ELR (cell line): ENCODE results near the gene TEX22.
A peak's percentile ranks its signal among the peaks of the same experiment; 100 is the strongest.

Experiments
- DNase-seq: peaks from one replicate; pipeline ENCODE4 v3.0.0-alpha.2; 2015; ENCODE audit warnings: low read depth

TEX22 gene

DNA sequence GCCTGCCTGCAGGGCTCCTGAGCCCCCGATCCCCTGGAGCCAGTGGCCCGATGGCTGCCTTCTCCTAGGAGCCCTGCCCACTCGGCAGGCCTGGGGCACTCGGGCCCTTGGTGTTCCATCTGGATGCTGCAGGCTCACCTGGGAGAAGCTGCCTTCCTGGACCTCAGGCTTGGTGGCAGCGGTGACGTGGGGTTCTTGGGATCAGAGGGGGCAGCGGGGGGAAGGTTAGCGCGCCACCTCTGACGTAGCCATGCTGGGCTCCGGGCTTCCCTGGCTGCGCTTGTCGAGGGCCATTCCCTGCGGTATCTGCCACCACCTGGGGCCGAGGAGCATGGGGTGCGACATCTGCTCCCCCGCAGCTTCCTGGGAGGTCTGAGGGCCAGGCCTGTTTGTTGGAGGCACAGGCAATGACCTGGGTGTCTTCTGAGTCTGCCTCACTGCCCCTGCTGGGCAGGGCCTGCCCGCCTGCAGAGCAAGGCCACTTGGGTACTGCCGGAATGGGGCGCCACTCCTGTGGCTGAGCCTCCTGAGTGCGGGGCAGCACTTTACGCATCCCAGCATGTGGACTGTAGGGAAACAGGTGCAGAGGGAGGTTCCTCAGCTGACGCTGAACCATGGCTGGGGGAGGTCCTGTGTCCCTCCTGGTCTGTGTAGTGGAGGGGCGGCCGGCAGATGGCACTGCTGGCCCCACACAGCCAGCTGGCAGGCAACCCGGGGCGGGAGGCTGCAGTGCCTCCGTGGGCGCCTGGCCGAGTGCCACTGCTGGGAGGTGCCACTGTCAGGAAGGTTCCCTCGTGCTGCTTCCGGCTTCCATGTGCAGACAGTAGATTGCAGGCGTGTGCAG lies 41.6 kb downstream of the TEX22 start:
- DNase-seq: no peak

DNA sequence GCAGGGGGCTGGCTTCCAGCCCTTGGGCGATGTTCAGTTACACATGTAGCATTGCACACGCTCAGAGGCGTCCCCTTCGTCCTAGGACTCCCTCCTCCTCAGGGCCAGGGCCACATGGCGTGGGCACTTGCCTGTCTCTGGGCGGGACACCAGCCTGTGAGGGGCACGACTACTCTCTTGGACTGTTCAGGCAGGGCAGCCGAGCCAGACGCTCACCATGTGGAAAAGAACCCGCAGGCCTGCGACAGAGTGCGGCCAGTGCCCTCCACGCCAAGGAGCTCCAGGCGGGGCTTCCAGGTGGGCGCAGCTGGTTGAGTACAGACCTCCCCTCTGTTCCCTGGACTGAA lies 42.2 kb downstream of the TEX22 start:
- DNase-seq: no peak

GRCh38 chr14:105440992-105441391 lies 42.7 kb downstream of the TEX22 start:
- no peak for DNase-seq

DNA sequence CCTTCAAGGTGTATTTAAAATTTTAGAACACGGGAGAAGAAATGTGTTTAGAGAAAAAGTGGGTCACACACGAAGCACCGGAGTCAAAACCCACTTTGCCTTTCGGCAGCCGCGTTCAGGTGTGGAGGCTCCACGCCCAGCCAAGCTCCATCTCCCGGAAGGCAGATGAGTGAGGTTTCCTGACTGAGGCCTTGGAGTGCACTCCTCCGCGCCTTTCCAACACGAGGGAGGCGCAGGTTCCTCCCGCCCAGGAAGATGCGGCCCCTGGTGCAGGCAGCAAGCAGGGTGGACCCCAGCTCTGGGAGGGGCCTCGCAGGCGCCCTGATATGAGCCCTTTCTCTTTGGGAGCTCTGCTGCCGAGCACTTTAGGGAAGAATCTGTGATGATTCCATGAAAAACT lies 43.8 kb downstream of the TEX22 start:
- no peak for DNase-seq

DNA sequence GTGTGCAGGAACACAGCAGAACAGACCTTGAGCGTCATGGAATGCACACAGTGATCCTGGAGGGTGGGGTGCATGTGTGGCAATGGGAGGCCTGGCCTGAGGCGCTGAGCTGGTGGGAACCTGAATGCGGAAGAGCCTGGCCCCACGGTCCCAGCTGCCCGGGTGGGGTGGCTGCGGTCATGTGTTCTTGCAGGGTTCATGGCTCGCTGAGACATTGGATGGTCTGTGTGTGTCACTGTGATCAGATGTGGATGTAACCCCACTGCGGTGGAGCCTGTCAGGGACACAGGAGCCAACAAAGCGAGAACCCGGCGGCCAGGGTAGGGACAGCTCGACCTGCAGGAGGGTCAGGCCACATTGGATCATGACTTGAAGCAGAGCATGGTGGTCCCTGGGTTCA lies 44.5 kb downstream of the TEX22 start:
- no peak for DNase-seq

GRCh38 chr14:105444859-105445258 lies 46.5 kb downstream of the TEX22 start:
- DNase-seq: no peak

DNA sequence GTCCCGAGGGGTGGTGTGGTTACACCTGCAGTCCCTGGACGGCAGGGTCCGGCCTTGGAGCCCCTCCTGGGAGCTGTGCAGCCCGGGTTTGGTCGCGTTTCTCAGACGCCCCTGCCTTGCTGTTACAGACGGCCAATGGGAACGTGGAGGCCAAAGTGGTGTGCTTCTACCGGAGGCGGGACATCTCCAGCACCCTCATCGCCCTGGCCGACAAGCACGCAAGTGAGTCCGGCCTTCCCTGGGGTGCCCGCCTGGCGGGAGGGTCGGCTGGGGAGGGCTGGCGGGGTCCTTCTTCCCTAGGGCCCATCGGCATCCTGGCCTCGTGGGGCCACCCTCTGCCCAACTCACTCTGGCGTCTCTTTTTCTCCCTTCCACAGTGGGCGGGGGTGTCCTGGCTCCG lies 47.0 kb downstream of the TEX22 start:
- no peak for DNase-seq

GRCh38 chr14:105445901-105446845 lies 47.8 kb downstream of the TEX22 start:
- DNase-seq: no peak

- no peak for DNase-seq
These were observed 48.6 kb downstream of the TEX22 start for GRCh38 chr14:105446971-105447370.

- no peak for DNase-seq
These were observed 49.6 kb downstream of the TEX22 start for GRCh38 chr14:105447651-105448640.

- peak; percentile 58 for DNase-seq
These were observed 50.4 kb downstream of the TEX22 start for GRCh38 chr14:105448706-105449111.

- no peak for DNase-seq
These were observed 51.2 kb downstream of the TEX22 start for GRCh38 chr14:105449276-105450122.

GRCh38 chr14:105450123-105450505 lies 51.8 kb downstream of the TEX22 start:
- DNase-seq: no peak

GRCh38 chr14:105450864-105451720 lies 52.8 kb downstream of the TEX22 start:
- DNase-seq: no peak

DNA sequence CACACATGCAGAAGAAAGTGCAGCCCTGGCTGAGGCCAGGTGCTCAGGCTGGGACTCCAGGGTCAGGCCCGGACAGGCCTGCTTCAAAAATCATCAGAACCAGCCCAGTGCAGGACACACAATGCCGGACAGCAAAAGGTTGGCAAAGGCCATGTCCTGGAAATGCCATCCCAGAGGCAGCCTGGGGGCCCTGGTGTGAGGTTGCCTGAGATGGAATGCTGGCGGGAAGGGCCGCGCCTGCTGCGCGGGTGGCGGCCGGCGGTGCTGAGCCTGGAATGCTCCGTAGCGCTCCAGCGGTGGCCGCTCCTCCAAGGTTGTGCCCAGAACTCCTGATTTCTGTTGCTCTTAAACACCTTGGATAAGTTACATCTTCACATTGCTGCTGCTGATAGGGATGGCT lies 54.6 kb downstream of the TEX22 start:
- no peak for DNase-seq

DNA sequence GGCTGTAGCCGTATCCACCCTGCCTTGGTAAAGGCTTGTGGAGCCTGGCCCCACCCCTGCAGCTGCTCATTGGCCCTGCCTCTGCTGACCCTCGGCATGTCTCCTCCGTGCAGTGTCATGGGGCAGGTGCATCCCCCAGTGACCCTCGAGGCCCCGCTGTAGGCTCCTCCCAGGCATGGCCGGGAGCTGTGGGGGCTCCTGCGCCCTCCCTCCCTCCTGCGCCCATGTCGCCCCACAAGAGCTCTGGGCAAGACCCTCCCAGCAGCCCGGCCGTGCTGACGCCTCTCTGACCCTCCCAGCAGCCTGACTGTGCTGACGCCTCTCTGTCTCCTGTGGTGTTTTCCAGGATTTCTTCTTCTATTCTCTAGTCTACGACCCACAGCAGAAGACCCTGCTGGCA lies 55.5 kb downstream of the TEX22 start:
- DNase-seq: no peak

GRCh38 chr14:105455086-105455640 lies 56.8 kb downstream of the TEX22 start:
- DNase-seq: no peak

- DNase-seq: no peak
These were observed 57.7 kb downstream of the TEX22 start for GRCh38 chr14:105455766-105456660.
